Measurements from ENCODE around the gene DTYMK. TPM values are rescaled to one million over a fixed set of nuclear protein-coding genes. Genes with fewer than 3 reads are reported as not detected.

DTYMK gene
- total and polyA plus RNA-seq, 2 of the 8 experiments (the other 6 are each of a cell fraction or from before 2014, with no cell fraction given): 58.3 to 69.9 TPM

- Histone ChIP-seq H3K14ac (ENCODE audit: insufficient read length) (no peak within 1 kb of the TSS), H4K8ac (ENCODE audit: extremely low read depth, insufficient read depth, low read length) (peak within 1 kb of the TSS; percentile 98), H3K79me2 (ENCODE audit: control insufficient read depth in 1 of 2, insufficient read depth in 2 of 2, low read length in 2 of 2) (peaks cover 5 to 19% of the 10 kb centered on the region in 2 experiments; a peak in 3 of 4 replicates), H3K4me1 (replicated peaks in 1 of 4; ENCODE audit: control insufficient read depth in 3 of 4, insufficient read depth in 4 of 4, low read length in 3 of 4) (peaks cover 0 to 5% (median 3%) of the 10 kb centered on the region in 4 experiments; a peak in 4 of 7 replicates), H4K5ac (ENCODE audit: insufficient read length, low read depth, low read length) (peak within 1 kb of the TSS; percentile 61), H2BK12ac (ENCODE audit: low read depth, low read length) (no peak within 1 kb of the TSS), H3K4ac (replicated peaks; ENCODE audit: insufficient read length, low read depth, low read length) (peak within 1 kb of the TSS; percentile 96), H2BK120ac (replicated peaks; ENCODE audit: low read depth, low read length) (peak within 1 kb of the TSS; percentile 64), H3K56ac (replicated peaks; ENCODE audit: insufficient read length, low read depth, low read length) (peak within 1 kb of the TSS; percentile 69), H3K9ac (replicated peaks in 1 of 4; ENCODE audit: extremely low read depth in 1 of 4, low read depth in 3 of 4, low read length in 3 of 4) (peak within 1 kb of the TSS; percentile 75 to 99 (median 98)), H3K9me3 (ENCODE audit: insufficient read depth in 2 of 2, low read depth in 1 of 2, low read length in 1 of 2) (no peaks in the 10 kb centered on the region), H2BK15ac (ENCODE audit: low read length) (no peak within 1 kb of the TSS), H3K79me1 (ENCODE audit: low read depth, low read length) (peaks cover 5% of the 10 kb centered on the region; the same call in 1 of the 2 replicates), H2BK20ac (ENCODE audit: low read length) (no peak within 1 kb of the TSS), H2AK5ac (ENCODE audit: low read depth, low read length) (peak within 1 kb of the TSS; percentile 29; the same call in 1 of the 2 replicates), H3K23me2 (ENCODE audit: low read depth, low read length) (peaks cover 2% of the 10 kb centered on the region; the same call in 1 of the 2 replicates), H2BK5ac (ENCODE audit: low read depth, low read length) (peak within 1 kb of the TSS; percentile 95), H3K27ac (ENCODE audit: low read depth, low read length) (peak within 1 kb of the TSS; percentile 98), H3K4me2 (ENCODE audit: insufficient read depth in 1 of 2, low read depth in 2 of 2, low read length in 2 of 2) (peak within 1 kb of the TSS; percentile 63 to 83), H3K18ac (ENCODE audit: extremely low read depth, low read length) (peak within 1 kb of the TSS; percentile 32), H4K20me1 (replicated peaks in 1 of 2; ENCODE audit: control insufficient read depth in 1 of 2, insufficient read depth in 2 of 2, low read length in 2 of 2) (peaks cover 4 to 8% of the 10 kb centered on the region in 2 experiments), H3K23ac (ENCODE audit: insufficient read length) (no peak within 1 kb of the TSS), H3K36me3 (ENCODE audit: control insufficient read depth in 2 of 4, insufficient read depth in 4 of 4, low read length in 3 of 4) (peaks cover 7 to 16% (median 13%) of the 10 kb centered on the region in 4 experiments), H2AFZ (ENCODE audit: low read length) (no peak within 1 kb of the TSS), H3K4me3 (ENCODE audit: extremely low read depth in 1 of 4, insufficient read depth in 2 of 4, low read depth in 3 of 4, low read length in 4 of 4) (peak within 1 kb of the TSS; percentile 76 to 95 (median 81)), H4K91ac (replicated peaks; ENCODE audit: insufficient read length, low read length) (peak within 1 kb of the TSS; percentile 91), H3K27me3 (replicated peaks in 1 of 4; ENCODE audit: control insufficient read depth in 3 of 4, extremely low read depth in 1 of 4, insufficient read depth in 3 of 4, low read length in 3 of 4) (no peaks in the 10 kb centered on the region)
- ChIA-PET POLR2A (ENCODE audit: partially characterized antibody) (interaction anchor here (0.6 to 11.2 kb wide), 39 partner anchors 9 to 599 kb away, joined by 3 to 265 read pairs (median 4); partner anchors contain the start of genes ATG4B, D2HGDH, DTYMK and MTERF4), CTCF (ENCODE audit: partially characterized antibody) (interaction anchor here (0.6 to 2.6 kb wide), 11 partner anchors 11 to 924 kb away, joined by 3 to 11 read pairs (median 5); partner anchors contain the start of genes D2HGDH and DTYMK)
- 2% methylated on average over 10 of the region's 96 CpGs; no CpG with 5 or more reads in 1 of the 2 experiments for WGBS, 2 experiments (ENCODE audit: extremely low coverage in 1 of 2, insufficient coverage in 1 of 2, insufficient read length in 1 of 2, insufficient replicate concordance in 2 of 2, low coverage in 1 of 2, low lambda C conversion rate in 2 of 2, missing lambda C conversion rate in 1 of 2)
- DNase-seq (ENCODE audit: low read depth in 1 of 2, low spot score in 2 of 2) (peak; percentile 73 to 98), FAIRE-seq (no peak)
- TF ChIP-seq FOSL1 (IDR thresholded peaks at IDR 0.05; ENCODE audit: insufficient read depth, low read depth, low read length) (no peak), KDM4A (IDR thresholded peaks at IDR 0.05; ENCODE audit: low read depth, low read length, severe bottlenecking) (peak; percentile 48), E2F6 (IDR thresholded peaks at IDR 0.05) (no peak; the same call in 1 of the 2 replicates), EP300 (IDR thresholded peaks at IDR 0.05; ENCODE audit: borderline replicate concordance in 1 of 2, low read depth in 2 of 2, low read length in 2 of 2) (0 out of 3 replicates have a peak, but pooled peaks of 1 of the 2 experiments have one; percentile 39), YY1 (IDR thresholded peaks at IDR 0.05; ENCODE audit: low read depth, low read length) (peak; percentile 85), BRCA1 (IDR thresholded peaks at IDR 0.05; ENCODE audit: low read depth, low read length) (no peak), JUND (IDR thresholded peaks at IDR 0.05; ENCODE audit: low read length) (peak; percentile 2; the same call in 1 of the 2 replicates), CTBP2 (IDR thresholded peaks at IDR 0.05; ENCODE audit: borderline replicate concordance, insufficient read depth, insufficient read length, low read length) (no peak), KDM1A (IDR thresholded peaks at IDR 0.05; ENCODE audit: borderline replicate concordance, low read length) (no peak)
Measured at GRCh38 chr2:241701399-241702154, 15.0 kb upstream of the DTYMK start, which contains the start of gene ING5. ING5 (plus strand) TSS chr2:241702039; CDS start chr2:241702066, 27 bp downstream.
